ENCODE results near the gene PARD3. TPM values are rescaled to one million over a fixed set of nuclear protein-coding genes. Genes with fewer than 3 reads are reported as not detected.

Gene PARD3
- total RNA-seq, 4 donors from 2014 or later, result 39.2 to 124 (median 48.0) TPM

GRCh38 chr10:34437906-34438305 is 377.2 kb downstream of the PARD3 start:
- H3K4me1 ChIP-seq, result no peaks in the 10 kb centered on the region
- no peaks in the 10 kb centered on the region for H3K27me3 ChIP-seq
- no peaks in the 10 kb centered on the region for H3K36me3 ChIP-seq
- DNase-seq, result no peak
- H3K9me3 ChIP-seq, result no peaks in the 10 kb centered on the region
- H3K27ac ChIP-seq, result no peak overlapping the region
- no peak overlapping the region for H3K4me3 ChIP-seq
- TF ChIP-seq POLR2A (IDR thresholded peaks at IDR 0.05) (no peak), CTCF (IDR thresholded peaks at IDR 0.05) (no peak)

- Histone ChIP-seq H3K27me3 (no peaks in the 10 kb centered on the region), H3K4me1 (no peaks in the 10 kb centered on the region), H3K27ac (no peak overlapping the region), H3K36me3 (no peaks in the 10 kb centered on the region), H3K9me3 (no peaks in the 10 kb centered on the region), H3K4me3 (no peak overlapping the region)
- TF ChIP-seq POLR2A (IDR thresholded peaks at IDR 0.05), result no peak
- TF ChIP-seq CTCF (IDR thresholded peaks at IDR 0.05), result no peak
- DNase-seq, result no peak
These were observed 380.9 kb downstream of the PARD3 start for GRCh38 chr10:34434119-34434594.

- no peaks in the 10 kb centered on the region for H3K9me3 ChIP-seq
- H3K27me3 ChIP-seq, result no peaks in the 10 kb centered on the region
- H3K4me3 ChIP-seq, result no peak overlapping the region
- no peak overlapping the region for H3K27ac ChIP-seq
- no peaks in the 10 kb centered on the region for H3K36me3 ChIP-seq
- no peak for DNase-seq
- no peak for TF ChIP-seq CTCF (IDR thresholded peaks at IDR 0.05)
- TF ChIP-seq POLR2A (IDR thresholded peaks at IDR 0.05), result no peak
- no peaks in the 10 kb centered on the region for H3K4me1 ChIP-seq
These were observed 381.6 kb downstream of the PARD3 start for GRCh38 chr10:34433241-34434076.

- DNase-seq, result no peak
- Histone ChIP-seq H3K36me3 (no peaks in the 10 kb centered on the region), H3K27ac (no peak overlapping the region), H3K9me3 (no peaks in the 10 kb centered on the region), H3K27me3 (no peaks in the 10 kb centered on the region), H3K4me3 (no peak overlapping the region), H3K4me1 (no peaks in the 10 kb centered on the region)
- TF ChIP-seq CTCF (IDR thresholded peaks at IDR 0.05), result no peak
- no peak for TF ChIP-seq POLR2A (IDR thresholded peaks at IDR 0.05)
These were observed 382.5 kb downstream of the PARD3 start for GRCh38 chr10:34432589-34432988.

- Histone ChIP-seq H3K27ac (no peak overlapping the region), H3K36me3 (no peaks in the 10 kb centered on the region), H3K27me3 (no peaks in the 10 kb centered on the region), H3K4me1 (no peaks in the 10 kb centered on the region), H3K4me3 (no peak overlapping the region), H3K9me3 (no peaks in the 10 kb centered on the region)
- TF ChIP-seq POLR2A (IDR thresholded peaks at IDR 0.05), result no peak
- no peak for DNase-seq
These were observed 384.4 kb downstream of the PARD3 start for GRCh38 chr10:34430685-34431084.

GRCh38 chr10:34428501-34428900 is 386.6 kb downstream of the PARD3 start:
- no peak overlapping the region for H3K4me3 ChIP-seq
- H3K27me3 ChIP-seq, result no peaks in the 10 kb centered on the region
- TF ChIP-seq POLR2A (IDR thresholded peaks at IDR 0.05) (no peak), CTCF (IDR thresholded peaks at IDR 0.05) (no peak)
- no peak overlapping the region for H3K27ac ChIP-seq
- H3K9me3 ChIP-seq, result no peaks in the 10 kb centered on the region
- no peak for DNase-seq
- no peaks in the 10 kb centered on the region for H3K36me3 ChIP-seq
- no peaks in the 10 kb centered on the region for H3K4me1 ChIP-seq

All from Peyer's patch (tissue), 4 donors.